GM12878 (cell line): ENCODE results near the gene MBNL1. TPM values are rescaled to one million over a fixed set of nuclear protein-coding genes. Genes with fewer than 3 reads are reported as not detected.

Source experiments
- ATAC-seq: fragments of 200-7000 bp; cut with Tn5 transposase; 3 replicates; pipeline ENCODE4 v1.9.1; 2020; ENCODE audit warnings: mild to moderate bottlenecking, moderate library complexity
- BruUV-seq: library from RNA; stranded (reverse); fragments of 400-500 nt; replicated peaks from 2 replicates; lab custom pipeline; 2021; lab: Mats Ljungman, UMichigan
- CTCF ChIA-PET: fragments of 300-600 bp; sonication (Branson Sonifier 250); formaldehyde crosslinking; extraction: SDS; loops from one replicate; lab custom pipeline; 2021; ENCODE audit warnings: inconsistent platforms; lab: Yijun Ruan, JAX
- POLR2A ChIA-PET: fragments of 350-600 bp; formaldehyde crosslinking; extraction: SDS; loops from one replicate; lab custom pipeline; 2021; ENCODE audit warnings: inconsistent platforms; lab: Charles Lee
- RAD21 ChIA-PET: fragments of 300-600 bp; sonication (Branson Sonifier 250); formaldehyde crosslinking; loops from one replicate; lab custom pipeline; 2023; ENCODE audit warnings: antibody characterized with exemption; ENCODE audit not compliant: unreplicated experiment; lab: Charles Lee
- SMC1A ChIA-PET: fragments of 300-600 bp; sonication (Branson Sonifier 250); formaldehyde crosslinking; loops from one replicate; lab custom pipeline; 2023; ENCODE audit not compliant: unreplicated experiment, uncharacterized antibody; lab: Charles Lee
- DNase-seq: peaks from one replicate; pipeline ENCODE4 v3.0.0-alpha.2; 2011; ENCODE audit warnings: low read depth, low spot score
- FAIRE-seq: peaks from 3 replicates; lab custom pipeline; 2011; peaks lifted over from hg19 to GRCh38; lab: Jason Lieb, UNC
- H2AFZ ChIP-seq: 2 replicates; pipeline ENCODE4 v1.6.0; 2011; ENCODE audit warnings: low read depth, low read length, control low read depth; ENCODE audit not compliant: control insufficient read depth
- H3K27ac ChIP-seq: 2 replicates; pipeline ENCODE4 v1.5.1; 2011; ENCODE audit warnings: control low read depth; ENCODE audit not compliant: control insufficient read depth, insufficient read depth
- H3K27me3 ChIP-seq, 2 experiments: replicated peaks in 1 of 2; 2 replicates each; pipeline versions ENCODE4 v1.6.0 to v1.6.1; 2011; ENCODE audit warnings: low read length in 1 of 2; ENCODE audit not compliant: control insufficient read depth in 2 of 2, insufficient read depth in 2 of 2
- H3K36me3 ChIP-seq, 2 experiments: 2 replicates each; pipeline ENCODE4 v1.5.1; 2011; ENCODE audit warnings: low read length in 1 of 2; ENCODE audit not compliant: control insufficient read depth in 2 of 2, insufficient read depth in 2 of 2
- H3K4me1 ChIP-seq: 2 replicates; pipeline ENCODE4 v1.6.1; 2011; ENCODE audit warnings: mild to moderate bottlenecking, low read length, moderate library complexity, mixed read lengths; ENCODE audit not compliant: control insufficient read depth, insufficient read depth
- H3K4me2 ChIP-seq: 2 replicates; pipeline ENCODE4 v1.6.0; 2011; ENCODE audit warnings: control low read depth; ENCODE audit not compliant: control insufficient read depth, insufficient read depth
- H3K4me3 ChIP-seq: fragments of 200-600 bp; sonication (generic); 2 replicates; pipeline ENCODE4 v1.5.1; 2016
- H3K79me2 ChIP-seq: 2 replicates; pipeline ENCODE4 v1.6.0; 2011; ENCODE audit warnings: low read length; ENCODE audit not compliant: control insufficient read depth, insufficient read depth
- H3K9ac ChIP-seq: 2 replicates; pipeline ENCODE4 v1.8.0; 2011; ENCODE audit warnings: low read length, control low read depth, mixed read lengths; ENCODE audit not compliant: control insufficient read depth, insufficient read depth
- H3K9me3 ChIP-seq: replicated peaks from 3 replicates; pipeline ENCODE4 v1.5.1; 2011; ENCODE audit warnings: mild to moderate bottlenecking, low read length; ENCODE audit not compliant: control insufficient read depth, insufficient read depth
- H4K20me1 ChIP-seq: 2 replicates; pipeline ENCODE4 v1.6.0; 2011; ENCODE audit not compliant: control insufficient read depth, insufficient read depth
- MEF2A ChIP-seq: IDR thresholded peaks from 2 replicates; pipeline ENCODE4 v1.6.1; 2011; ENCODE audit warnings: low read depth, mild to moderate bottlenecking, low read length, moderate library complexity; ENCODE audit not compliant: insufficient read depth
- RB1 ChIP-seq: fragments of 450-650 bp; formaldehyde crosslinking; IDR thresholded peaks from 2 replicates; pipeline ENCODE4 v1.6.1; 2017; ENCODE audit warnings: mild to moderate bottlenecking, borderline replicate concordance
- ZBTB40 ChIP-seq: fragments of 450-650 bp; IDR thresholded peaks from 2 replicates; pipeline ENCODE4 v1.6.1; 2016; ENCODE audit warnings: mild to moderate bottlenecking, moderate library complexity, borderline replicate concordance
- WGBS: methylation state at CpG from one replicate; pipeline ENCODE4 v1.1.6; 2016; ENCODE audit warnings: low lambda C conversion rate; ENCODE audit not compliant: insufficient replicate concordance, insufficient coverage; ENCODE audit errors: missing lambda C conversion rate; 5-methylcytosine and 5-hydroxymethylcytosine counted together
- in situ Hi-C: fragments of 300-500 bp; cut with MboI; formaldehyde crosslinking; loops from 9 replicates; pipeline ENCODE4 v1.14.3; 2018; ENCODE audit warnings: mixed read lengths
- intact Hi-C: fragments of 100-400 bp; cut with micrococcal nuclease; formaldehyde crosslinking; loops from one replicate; pipeline ENCODE4 v1.14.2; 2022; ENCODE audit not compliant: unreplicated experiment
- polyA plus RNA-seq, 11 experiments: library from polyadenylated mRNA; depleted of rRNA in 4 of 11; unstranded in 6 of 11; stranded (reverse) in 5 of 11; fragments of >200 nt; fragmentation: Nextera tagmentation in 4 of 11; fragmentation: Illumina TruSeq in 1 of 11; extraction: Ambion mirVana in 4 of 11; extraction: Trizol in 1 of 11; gene quantifications; 1 replicate in 1 of 11; 2 replicates in 10 of 11; pipeline versions ENCODE4 v1.2.1 to v1.2.3, GENCODE V29; 2011 to 2016; ENCODE audit warnings: inconsistent platforms in 2 of 11, missing spikeins in 2 of 11, low read depth in 1 of 11
- total RNA-seq, 4 experiments: library from RNA; depleted of rRNA in 3 of 4; stranded (reverse); fragments of >200 nt in 3 of 4; fragmentation: Illumina TruSeq in 1 of 4; extraction: Trizol in 1 of 4; gene quantifications; 2 replicates each; pipeline versions ENCODE4 v1.2.1 to v1.2.3, GENCODE V29; 2013 to 2021

MBNL1 gene
- total and polyA plus RNA-seq, 10 of the 15 experiments (the other 5 are each of a cell fraction or from before 2014, with no cell fraction given), result 59.6 to 337 (median 143) TPM

GRCh38 chr3:152287898-152288576, 19.3 kb downstream of the MBNL1 start:
- no peak overlapping the region for H2AFZ ChIP-seq
- no TSS peak for BruUV-seq
- DNase-seq, result no peak
- ATAC-seq, result no peak
- WGBS, result 61% methylated on average over 6 of the region's 6 CpGs
- ChIA-PET POLR2A (no interaction called here), RAD21 (no interaction called here), SMC1A (interaction anchor here (1.1 to 10.3 kb wide), 8 partner anchors 9 to 104 kb away, joined by 3 to 115 read pairs (median 3); partner anchors contain the start of gene MBNL1), CTCF (interaction anchor here (0.9 kb wide), 1 partner anchor 12 kb away, joined by 5 read pairs; no protein-coding TSS in a partner anchor)
- peaks cover 15% of the 10 kb centered on the region for H3K4me1 ChIP-seq
- TF ChIP-seq RB1 (no peak), MEF2A (no peak), ZBTB40 (peak; percentile 60; the same call in 1 of the 2 replicates)
- in situ Hi-C loops (no loop called here), intact Hi-C loops (no loop called here)
- H3K27ac ChIP-seq, result no peak overlapping the region
- no peak overlapping the region for H3K9ac ChIP-seq
- H3K79me2 ChIP-seq, result peaks cover 94% of the 10 kb centered on the region
- H4K20me1 ChIP-seq, result no peaks in the 10 kb centered on the region; the same call in none of the 2 replicates
- H3K4me2 ChIP-seq, result no peak overlapping the region
- H3K9me3 ChIP-seq, result peaks cover 9% of the 10 kb centered on the region
- no peak for FAIRE-seq
- no peak overlapping the region for H3K4me3 ChIP-seq
- H3K27me3 ChIP-seq, result no peaks in the 10 kb centered on the region
- H3K36me3 ChIP-seq, result peaks cover 0 to 10% of the 10 kb centered on the region in 2 experiments; a peak in 2 of 4 replicates
